ENCODE data around the gene FBXO8.

DNA sequence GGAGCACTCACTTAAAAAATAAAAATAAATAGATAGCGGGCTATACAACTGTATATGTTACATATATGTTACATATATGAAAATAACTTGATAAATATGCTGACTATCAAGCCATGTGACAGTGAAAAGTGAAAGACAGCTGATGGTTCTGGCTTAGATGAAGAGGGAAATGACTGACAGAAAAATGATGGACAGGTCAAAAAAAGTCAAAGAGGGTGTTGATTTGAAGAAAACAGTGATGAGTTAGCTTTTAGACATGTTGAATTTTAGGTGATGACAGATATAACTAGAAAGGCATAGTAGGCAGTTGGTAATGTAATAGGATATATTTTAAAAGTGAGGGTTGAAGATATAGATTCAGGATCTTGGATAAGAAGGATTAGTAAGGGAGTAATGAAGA lies 37.8 kb downstream of the FBXO8 start:
- TF ChIP-seq EZH2phosphoT487 (IDR thresholded peaks at IDR 0.05; ENCODE audit: borderline replicate concordance, low read length), result no peak
- TF ChIP-seq, protein P1, sequence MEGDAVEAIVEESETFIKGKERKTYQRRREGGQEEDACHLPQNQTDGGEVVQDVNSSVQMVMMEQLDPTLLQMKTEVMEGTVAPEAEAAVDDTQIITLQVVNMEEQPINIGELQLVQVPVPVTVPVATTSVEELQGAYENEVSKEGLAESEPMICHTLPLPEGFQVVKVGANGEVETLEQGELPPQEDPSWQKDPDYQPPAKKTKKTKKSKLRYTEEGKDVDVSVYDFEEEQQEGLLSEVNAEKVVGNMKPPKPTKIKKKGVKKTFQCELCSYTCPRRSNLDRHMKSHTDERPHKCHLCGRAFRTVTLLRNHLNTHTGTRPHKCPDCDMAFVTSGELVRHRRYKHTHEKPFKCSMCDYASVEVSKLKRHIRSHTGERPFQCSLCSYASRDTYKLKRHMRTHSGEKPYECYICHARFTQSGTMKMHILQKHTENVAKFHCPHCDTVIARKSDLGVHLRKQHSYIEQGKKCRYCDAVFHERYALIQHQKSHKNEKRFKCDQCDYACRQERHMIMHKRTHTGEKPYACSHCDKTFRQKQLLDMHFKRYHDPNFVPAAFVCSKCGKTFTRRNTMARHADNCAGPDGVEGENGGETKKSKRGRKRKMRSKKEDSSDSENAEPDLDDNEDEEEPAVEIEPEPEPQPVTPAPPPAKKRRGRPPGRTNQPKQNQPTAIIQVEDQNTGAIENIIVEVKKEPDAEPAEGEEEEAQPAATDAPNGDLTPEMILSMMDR (conservative IDR thresholded peaks at IDR 0.05; ENCODE audit: low read depth, low read length), result no peak

Data from PC-3 (cell line).